ENCODE results near the gene IARS1.

The IARS1 gene

DNA sequence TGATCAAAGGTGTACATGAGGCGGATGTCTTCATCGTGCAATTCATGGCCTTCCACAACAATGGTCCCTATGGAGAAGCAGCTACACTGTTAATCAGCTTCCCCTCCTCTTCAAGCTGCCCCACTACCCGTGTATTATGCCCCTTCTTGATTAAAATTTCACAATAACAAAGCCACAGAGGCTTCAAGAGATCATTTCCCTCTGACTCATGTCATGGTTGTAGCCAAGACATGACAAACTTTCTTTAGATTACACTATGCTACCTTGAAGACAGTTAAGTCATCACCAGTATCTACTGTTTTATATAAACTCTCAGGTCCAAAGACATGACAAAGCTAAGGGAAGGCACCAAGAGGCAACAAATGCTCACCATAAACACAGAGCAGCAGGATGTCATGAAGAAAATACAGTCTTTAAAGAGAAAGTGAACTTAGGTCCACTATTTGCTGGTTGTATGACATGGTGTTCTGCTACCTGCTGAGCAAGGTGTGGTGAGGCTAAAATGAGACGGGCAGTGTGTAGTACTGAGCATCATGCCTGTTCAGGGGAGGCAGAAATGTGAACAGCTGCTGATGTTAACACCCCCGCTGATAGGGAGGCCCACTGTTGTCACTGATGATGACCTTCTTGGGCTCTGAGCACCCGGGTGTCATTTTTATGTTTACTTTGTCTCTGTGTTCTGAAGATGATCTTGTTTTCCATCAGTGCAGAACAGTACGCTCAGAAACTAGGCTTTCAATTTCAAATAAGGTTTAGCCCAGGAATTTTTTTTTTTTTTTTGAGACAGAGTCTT lies 48.3 kb downstream of the IARS1 start:
- Mint-ChIP-seq H3K27ac (no peak overlapping the region), H3K4me1 (peaks cover 0 to 2% of the 10 kb centered on the region in 2 donors), H3K4me3 (no peak overlapping the region), H3K36me3 (peaks cover 61 to 78% of the 10 kb centered on the region in 2 donors), H3K9me3 (no peaks in the 10 kb centered on the region), H3K27me3 (no peaks in the 10 kb centered on the region)
- DNase-seq, result no peak
- no peak for ATAC-seq (replicated peaks)

Data from stimulated activated naive B cell treated with anti-CD40 and anti-IgM and Interleukin-4, amounts not matched to agents 10 μg/mL and 1 μg/mL and 100 μg/mL, for 72 hours (primary cell).